Activated CD4-positive, alpha-beta memory T cell treated with anti-CD3 and anti-CD28 coated beads for 36 hours (primary cell): ENCODE results near the gene MAP3K9. TPM values are rescaled to one million over a fixed set of nuclear protein-coding genes. Genes with fewer than 3 reads are reported as not detected.

Source experiments
- CTCF ChIA-PET: fragments of 350-600 bp; sonication (Branson Sonifier 250); formaldehyde crosslinking; loops from one replicate; lab custom pipeline; 2021; ENCODE audit warnings: antibody characterized with exemption, inconsistent platforms; lab: Charles Lee
- POLR2A ChIA-PET: fragments of 350-600 bp; sonication (Branson Sonifier 250); formaldehyde crosslinking; loops from one replicate; lab custom pipeline; 2021; ENCODE audit warnings: antibody characterized with exemption; lab: Charles Lee
- DNase-seq: peaks from one replicate; pipeline ENCODE4 v3.0.0-alpha.2; 2020
- H3K27ac Mint-ChIP-seq: one replicate; pipeline ENCODE4 v1.8.0; 2021; ENCODE audit warnings: mixed read lengths
- H3K27me3 Mint-ChIP-seq: one replicate; pipeline ENCODE4 v1.8.0; 2021; ENCODE audit warnings: mixed read lengths
- H3K36me3 Mint-ChIP-seq: one replicate; pipeline ENCODE4 v1.8.0; 2021; ENCODE audit warnings: mixed read lengths
- H3K4me1 Mint-ChIP-seq: one replicate; pipeline ENCODE4 v1.8.0; 2021; ENCODE audit warnings: low read depth, mixed read lengths
- H3K4me3 Mint-ChIP-seq: one replicate; pipeline ENCODE4 v1.8.0; 2021; ENCODE audit warnings: mild to moderate bottlenecking, mixed read lengths
- H3K9me3 Mint-ChIP-seq: one replicate; pipeline ENCODE4 v1.8.0; 2021; ENCODE audit warnings: mixed read lengths
- intact Hi-C: fragments of 100-400 bp; cut with micrococcal nuclease; formaldehyde crosslinking; loops from one replicate; pipeline ENCODE4 v1.15.1; 2023
- total RNA-seq, 2 experiments: library from RNA; stranded (reverse); gene quantifications; one replicate each; pipeline ENCODE4 v1.2.3, GENCODE V29; 2021

The MAP3K9 gene
- total RNA-seq, 2 experiments from 2014 or later = 5.9 to 6.3 TPM

GRCh38 chr14:70702161-70702560, 107.2 kb downstream of the MAP3K9 start:
- no peak overlapping the region for H3K4me3 Mint-ChIP-seq
- H3K27me3 Mint-ChIP-seq = no peaks in the 10 kb centered on the region
- CTCF ChIA-PET = interaction anchor here (0.6 to 2.1 kb wide), 3 partner anchors 11 to 938 kb away, joined by 3 to 8 read pairs (median 3); no protein-coding TSS in a partner anchor

GRCh38 chr14:70701610-70702009, 107.7 kb downstream of the MAP3K9 start:
- ChIA-PET CTCF (interaction anchor here (1.0 to 2.1 kb wide), 2 partner anchors 12 to 78 kb away, joined by 3 to 8 read pairs; no protein-coding TSS in a partner anchor), POLR2A (no interaction called here)
- Mint-ChIP-seq H3K27ac (no peak overlapping the region), H3K4me3 (no peak overlapping the region), H3K9me3 (no peaks in the 10 kb centered on the region), H3K4me1 (no peaks in the 10 kb centered on the region), H3K27me3 (no peaks in the 10 kb centered on the region), H3K36me3 (no peaks in the 10 kb centered on the region)
- intact Hi-C loops = no loop called here
- DNase-seq = no peak

More at GRCh38 chr14:70702161-70702560, 107.2 kb downstream of the MAP3K9 start:
- intact Hi-C loops = no loop called here
- no peaks in the 10 kb centered on the region for H3K36me3 Mint-ChIP-seq
- no peak overlapping the region for H3K27ac Mint-ChIP-seq
- POLR2A ChIA-PET = no interaction called here
- peaks cover 2% of the 10 kb centered on the region for H3K4me1 Mint-ChIP-seq
- H3K9me3 Mint-ChIP-seq = no peaks in the 10 kb centered on the region
- DNase-seq = no peak

GRCh38 chr14:70700955-70701585, 108.2 kb downstream of the MAP3K9 start:
- intact Hi-C loops = no loop called here
- Mint-ChIP-seq H3K27me3 (no peaks in the 10 kb centered on the region), H3K4me1 (no peaks in the 10 kb centered on the region), H3K27ac (no peak overlapping the region), H3K4me3 (no peak overlapping the region), H3K9me3 (no peaks in the 10 kb centered on the region), H3K36me3 (no peaks in the 10 kb centered on the region)
- ChIA-PET POLR2A (no interaction called here), CTCF (interaction anchor here (1.0 kb wide), 1 partner anchor 77 kb away, joined by 3 read pairs; no protein-coding TSS in a partner anchor)
- no peak for DNase-seq

GRCh38 chr14:70699646-70700045, 109.7 kb downstream of the MAP3K9 start:
- Mint-ChIP-seq H3K9me3 (no peaks in the 10 kb centered on the region), H3K27me3 (no peaks in the 10 kb centered on the region), H3K27ac (no peak overlapping the region), H3K36me3 (no peaks in the 10 kb centered on the region), H3K4me1 (no peaks in the 10 kb centered on the region), H3K4me3 (no peak overlapping the region)
- intact Hi-C loops = no loop called here
- no peak for DNase-seq
- POLR2A ChIA-PET = no interaction called here
- CTCF ChIA-PET = no interaction called here

- Mint-ChIP-seq H3K4me1 (no peaks in the 10 kb centered on the region), H3K27ac (no peak overlapping the region), H3K27me3 (no peaks in the 10 kb centered on the region), H3K4me3 (no peak overlapping the region), H3K36me3 (no peaks in the 10 kb centered on the region), H3K9me3 (no peaks in the 10 kb centered on the region)
- intact Hi-C loops = no loop called here
- ChIA-PET CTCF (interaction anchor here (1.2 kb wide), 1 partner anchor 13 kb away, joined by 3 read pairs; no protein-coding TSS in a partner anchor), POLR2A (interaction anchor here (0.5 kb wide), 1 partner anchor 232 kb away, joined by 3 read pairs; no protein-coding TSS in a partner anchor)
- no peak for DNase-seq
Measured at GRCh38 chr14:70698288-70698687, 111.0 kb downstream of the MAP3K9 start.

GRCh38 chr14:70697701-70698100, 111.6 kb downstream of the MAP3K9 start:
- Mint-ChIP-seq H3K27ac (no peak overlapping the region), H3K9me3 (no peaks in the 10 kb centered on the region), H3K36me3 (no peaks in the 10 kb centered on the region), H3K4me3 (no peak overlapping the region), H3K27me3 (no peaks in the 10 kb centered on the region), H3K4me1 (no peaks in the 10 kb centered on the region)
- intact Hi-C loops = no loop called here
- POLR2A ChIA-PET = no interaction called here
- DNase-seq = no peak
- CTCF ChIA-PET = interaction anchor here (1.2 kb wide), 1 partner anchor 13 kb away, joined by 3 read pairs; no protein-coding TSS in a partner anchor

- DNase-seq = no peak
- ChIA-PET CTCF (no interaction called here), POLR2A (no interaction called here)
- Mint-ChIP-seq H3K4me3 (no peak overlapping the region), H3K4me1 (no peaks in the 10 kb centered on the region), H3K36me3 (no peaks in the 10 kb centered on the region), H3K27ac (no peak overlapping the region), H3K27me3 (no peaks in the 10 kb centered on the region), H3K9me3 (no peaks in the 10 kb centered on the region)
- intact Hi-C loops = no loop called here
Measured at GRCh38 chr14:70696026-70696425, 113.3 kb downstream of the MAP3K9 start.

GRCh38 chr14:70692210-70692609, 117.1 kb downstream of the MAP3K9 start:
- Mint-ChIP-seq H3K4me1 (no peaks in the 10 kb centered on the region), H3K27me3 (no peaks in the 10 kb centered on the region)

GRCh38 chr14:70685474-70686197, 123.7 kb downstream of the MAP3K9 start:
- CTCF ChIA-PET = interaction anchor here (1.0 kb wide), 1 partner anchor 12 kb away, joined by 3 read pairs; no protein-coding TSS in a partner anchor
- H3K9me3 Mint-ChIP-seq = no peaks in the 10 kb centered on the region
- no peak for DNase-seq
- H3K4me1 Mint-ChIP-seq = no peaks in the 10 kb centered on the region
- H3K27ac Mint-ChIP-seq = no peak overlapping the region
- POLR2A ChIA-PET = interaction anchor here (0.6 kb wide), 1 partner anchor 142 kb away, joined by 4 read pairs; no protein-coding TSS in a partner anchor
- intact Hi-C loops = no loop called here
- H3K36me3 Mint-ChIP-seq = no peaks in the 10 kb centered on the region
- H3K27me3 Mint-ChIP-seq = no peaks in the 10 kb centered on the region
- H3K4me3 Mint-ChIP-seq = no peak overlapping the region

More at GRCh38 chr14:70692210-70692609, 117.1 kb downstream of the MAP3K9 start:
- Mint-ChIP-seq H3K27ac (no peak overlapping the region), H3K9me3 (no peaks in the 10 kb centered on the region), H3K36me3 (no peaks in the 10 kb centered on the region), H3K4me3 (no peak overlapping the region)
- ChIA-PET POLR2A (no interaction called here), CTCF (interaction anchor here (0.6 to 1.1 kb wide), 2 partner anchors 29 to 227 kb away, joined by 3 to 4 read pairs; no protein-coding TSS in a partner anchor)
- DNase-seq = no peak
- intact Hi-C loops = no loop called here

- DNase-seq = no peak
- CTCF ChIA-PET = interaction anchor here (1.0 kb wide), 1 partner anchor 61 kb away, joined by 3 read pairs; no protein-coding TSS in a partner anchor
- POLR2A ChIA-PET = no interaction called here
- Mint-ChIP-seq H3K36me3 (no peaks in the 10 kb centered on the region), H3K4me3 (no peak overlapping the region), H3K27me3 (no peaks in the 10 kb centered on the region), H3K4me1 (no peaks in the 10 kb centered on the region), H3K27ac (no peak overlapping the region), H3K9me3 (no peaks in the 10 kb centered on the region)
- intact Hi-C loops = no loop called here
Measured at GRCh38 chr14:70683983-70684382, 125.3 kb downstream of the MAP3K9 start.

GRCh38 chr14:70680748-70681147, 128.6 kb downstream of the MAP3K9 start:
- Mint-ChIP-seq H3K27me3 (no peaks in the 10 kb centered on the region), H3K27ac (no peak overlapping the region), H3K9me3 (no peaks in the 10 kb centered on the region), H3K36me3 (peaks cover 1% of the 10 kb centered on the region), H3K4me1 (no peaks in the 10 kb centered on the region), H3K4me3 (no peak overlapping the region)
- ChIA-PET POLR2A (no interaction called here), CTCF (no interaction called here)
- no peak for DNase-seq
- intact Hi-C loops = no loop called here

GRCh38 chr14:70677341-70677740, 132.0 kb downstream of the MAP3K9 start:
- H3K27ac Mint-ChIP-seq = no peak overlapping the region

More at GRCh38 chr14:70677341-70677740, 132.0 kb downstream of the MAP3K9 start:
- Mint-ChIP-seq H3K4me3 (no peak overlapping the region), H3K9me3 (no peaks in the 10 kb centered on the region), H3K36me3 (peaks cover 9% of the 10 kb centered on the region), H3K27me3 (no peaks in the 10 kb centered on the region), H3K4me1 (no peaks in the 10 kb centered on the region)
- ChIA-PET CTCF (no interaction called here), POLR2A (no interaction called here)
- intact Hi-C loops = no loop called here
- no peak for DNase-seq
